GM21576 (cell line): Measurements from ENCODE around the gene SLC24A3.

ENCODE experiments used
- ATAC-seq: cut with Tn5 transposase; IDR thresholded peaks from one replicate; pipeline ENCODE4 v1.9.1; 2021; ENCODE audit warnings: mild to moderate bottlenecking, moderate library complexity; ENCODE audit not compliant: unreplicated experiment

SLC24A3 gene

DNA sequence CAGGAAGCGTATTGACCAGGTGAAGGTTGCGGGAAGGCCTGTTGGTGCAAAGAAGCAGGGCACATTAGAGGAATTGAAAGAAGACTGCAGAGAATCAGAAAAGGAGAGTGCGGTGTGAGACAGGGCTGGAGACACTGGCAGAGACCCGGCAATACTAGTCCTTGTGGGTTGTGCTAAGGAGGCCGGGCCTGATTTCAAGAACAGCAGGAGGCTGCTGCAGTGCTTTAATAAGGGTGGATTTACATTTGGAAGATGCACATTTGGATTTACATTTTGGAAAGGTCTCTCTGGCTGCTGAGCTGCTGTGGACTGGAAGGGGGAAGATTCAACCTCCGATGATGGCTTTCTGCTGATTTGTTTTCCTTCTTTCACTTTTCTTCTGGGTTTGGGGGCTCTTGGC, 167.8 kb downstream of the SLC24A3 start:
- ATAC-seq: no peak

DNA sequence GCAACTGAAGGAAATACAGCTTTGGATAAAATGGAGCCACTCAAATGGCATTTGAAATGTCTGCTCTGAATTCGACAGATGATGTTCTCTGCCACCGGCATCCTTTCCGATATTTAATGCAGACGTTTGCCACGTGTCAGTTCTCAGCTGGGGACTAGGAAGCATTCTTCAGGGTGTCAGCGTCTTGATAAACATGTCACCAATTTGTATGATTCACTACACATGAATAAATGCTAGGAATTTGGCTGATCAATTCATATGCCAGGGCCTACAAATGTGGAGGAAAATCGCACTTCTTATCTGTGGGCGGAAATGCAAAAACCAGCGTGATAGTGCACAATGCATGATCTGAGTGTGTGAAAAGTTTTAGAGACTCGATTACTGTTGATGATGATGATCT, 169.5 kb downstream of the SLC24A3 start:
- no peak for ATAC-seq

DNA sequence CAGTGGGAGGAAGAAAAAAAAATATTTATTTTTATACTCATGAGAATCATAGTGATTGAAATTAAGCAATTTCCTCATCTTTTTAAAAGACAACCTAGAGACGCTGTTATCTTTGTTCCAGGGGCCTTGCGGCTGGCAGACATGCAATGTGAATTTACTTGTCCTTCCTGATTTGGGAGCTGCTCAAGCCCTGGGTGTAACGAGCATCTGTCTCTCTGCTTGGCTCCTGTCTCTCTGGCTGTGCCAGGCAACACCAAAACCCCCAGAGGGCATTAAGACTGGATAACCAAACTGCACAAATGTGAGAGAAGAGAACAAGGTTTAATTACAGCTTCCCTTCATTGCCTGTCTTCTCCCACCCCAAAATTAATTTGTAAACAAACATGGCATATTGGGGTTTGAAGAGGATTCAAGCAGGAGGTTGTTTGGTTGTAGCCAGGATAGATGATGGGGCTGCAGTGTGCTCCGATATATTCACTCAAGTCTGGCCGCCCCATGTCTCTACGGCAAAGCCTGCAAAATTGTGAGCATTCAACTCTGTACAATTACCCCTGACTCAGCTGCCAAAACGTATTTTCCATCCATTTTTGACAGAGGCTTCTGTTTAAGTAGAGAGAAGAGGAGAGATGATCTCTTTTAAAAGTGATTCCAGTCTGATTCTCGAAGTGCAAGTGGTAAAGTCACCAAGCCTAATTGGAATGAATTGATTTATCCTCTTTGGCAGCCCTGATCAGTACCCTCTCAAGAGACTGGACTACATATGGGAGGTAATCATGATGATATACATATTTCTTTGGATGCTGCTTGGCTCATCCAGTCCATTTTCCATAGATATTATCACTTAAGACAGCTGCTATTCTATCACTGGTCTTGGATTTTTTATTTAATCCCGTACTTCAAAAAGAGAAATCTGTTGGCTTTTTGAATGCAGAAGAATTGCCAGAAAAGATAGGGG, 170.2 kb downstream of the SLC24A3 start:
- ATAC-seq: no peak

DNA sequence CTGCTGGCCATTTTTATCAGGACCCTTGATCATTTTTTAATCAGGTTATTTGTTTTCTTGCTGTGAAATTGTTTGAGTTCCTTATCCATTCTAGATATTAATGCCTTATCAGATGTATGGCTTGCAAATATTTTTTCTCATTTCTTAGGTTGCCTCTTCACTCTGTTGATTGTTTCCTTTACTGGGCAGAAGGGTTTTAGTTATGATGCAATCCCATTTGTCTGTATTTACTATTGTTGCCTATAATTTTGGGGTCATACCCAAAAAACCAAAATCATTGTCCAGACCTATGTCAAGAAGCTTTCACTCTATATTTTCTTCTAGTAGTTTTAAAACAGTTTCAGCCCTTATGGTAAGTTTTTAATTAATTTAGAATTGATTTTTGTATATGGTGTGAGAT, 172.5 kb downstream of the SLC24A3 start:
- ATAC-seq: no peak

DNA sequence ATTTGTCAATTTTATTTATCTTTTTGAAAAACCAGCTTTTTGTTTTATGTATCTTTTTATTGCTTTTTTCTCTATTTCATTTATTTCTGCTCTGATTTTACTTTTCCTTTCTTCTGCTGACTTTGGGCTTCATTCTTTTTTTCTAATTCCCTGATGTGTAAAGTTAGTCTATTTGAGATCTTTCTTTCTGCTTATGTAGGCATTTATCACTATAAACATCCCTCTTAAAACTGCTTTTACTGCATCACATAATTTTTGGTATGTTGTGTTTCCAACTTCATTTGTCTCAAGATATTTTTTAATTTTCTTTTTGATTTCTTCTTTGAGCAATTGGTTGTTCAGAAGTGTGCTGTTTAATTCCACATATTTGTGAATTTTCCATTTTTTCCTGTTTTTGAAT, 174.8 kb downstream of the SLC24A3 start:
- ATAC-seq: no peak

DNA sequence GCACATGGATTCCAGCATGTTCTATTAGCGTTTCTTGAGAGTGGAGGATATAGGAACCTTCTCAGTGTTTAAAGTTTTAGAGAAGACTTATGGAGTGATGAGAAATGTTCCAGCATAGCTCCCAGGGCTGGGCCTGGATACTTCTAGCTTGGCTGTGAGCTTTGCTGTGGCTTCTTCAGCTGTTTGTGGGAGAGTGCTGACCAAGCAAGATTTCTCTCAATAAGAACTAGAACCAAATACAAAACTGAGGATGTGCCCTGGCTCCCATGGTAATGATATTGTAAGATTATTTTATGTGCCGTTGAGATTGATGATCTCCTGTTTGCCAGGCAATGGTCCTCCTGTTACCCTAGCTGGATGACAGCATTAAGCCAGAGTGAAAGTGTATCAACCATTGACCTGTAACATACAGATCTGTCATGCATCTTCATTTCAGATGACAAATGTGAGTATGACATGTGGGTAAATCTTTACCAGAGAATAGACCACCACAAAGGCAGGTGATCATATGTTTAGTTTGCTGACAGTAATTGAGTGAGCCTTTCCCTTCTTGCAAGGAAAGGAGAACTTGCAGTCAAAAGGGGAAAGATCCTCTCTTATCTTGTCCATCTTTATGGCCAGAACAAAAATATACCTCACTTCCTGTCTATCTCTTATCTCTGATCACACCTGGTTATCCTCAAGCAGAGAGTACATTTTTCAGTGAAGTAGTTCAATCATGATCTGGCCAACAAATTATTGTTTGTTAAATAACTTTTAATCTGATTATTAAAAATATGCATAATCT, 180.1 kb downstream of the SLC24A3 start:
- no peak for ATAC-seq

DNA sequence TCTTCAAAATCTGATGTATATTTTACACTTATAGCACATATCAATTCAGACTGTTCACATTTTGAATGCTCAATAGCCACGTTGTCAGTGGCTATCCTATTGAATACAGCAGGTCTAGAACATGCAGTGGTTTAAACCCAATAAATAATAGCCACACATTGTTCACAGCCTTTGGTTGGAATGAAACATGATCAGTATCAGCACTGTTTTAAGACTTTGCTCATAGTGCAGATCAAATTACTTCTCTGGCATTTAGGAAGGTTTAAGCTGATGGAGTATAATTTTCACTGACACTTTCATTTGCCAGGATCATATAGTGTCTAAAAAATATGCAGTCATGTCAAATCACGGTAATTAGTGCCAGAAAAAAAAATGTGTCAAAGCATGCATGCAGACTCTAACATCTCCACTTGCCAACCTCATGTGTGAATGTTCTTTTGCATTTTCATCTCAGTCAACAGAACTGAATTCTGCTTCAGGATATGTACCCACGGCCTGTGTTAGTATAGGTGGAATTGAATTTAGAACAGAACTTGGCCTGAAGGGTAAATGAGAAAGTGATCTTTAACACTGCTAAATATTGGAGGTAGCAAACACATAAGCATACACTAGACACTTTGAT, 184.1 kb downstream of the SLC24A3 start:
- no peak for ATAC-seq

DNA sequence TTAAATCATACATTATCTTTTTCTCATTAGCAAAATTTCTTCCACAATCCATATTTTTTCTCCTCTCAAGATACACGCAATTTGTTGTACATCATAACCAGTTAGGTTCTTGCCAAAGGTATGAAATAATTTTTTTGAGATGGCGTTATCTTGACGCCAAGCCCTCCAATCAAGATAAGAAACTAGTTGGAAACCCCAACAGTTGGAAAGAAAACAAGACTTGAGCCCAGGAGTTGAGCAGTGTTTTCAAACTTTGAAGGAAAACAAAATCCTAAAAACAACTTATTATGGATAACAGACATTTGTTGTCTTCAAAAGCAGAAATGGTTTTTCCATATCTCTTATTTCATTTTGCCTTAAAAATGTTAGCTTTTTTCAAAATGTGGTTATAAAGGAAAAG, 184.8 kb downstream of the SLC24A3 start:
- no peak for ATAC-seq

DNA sequence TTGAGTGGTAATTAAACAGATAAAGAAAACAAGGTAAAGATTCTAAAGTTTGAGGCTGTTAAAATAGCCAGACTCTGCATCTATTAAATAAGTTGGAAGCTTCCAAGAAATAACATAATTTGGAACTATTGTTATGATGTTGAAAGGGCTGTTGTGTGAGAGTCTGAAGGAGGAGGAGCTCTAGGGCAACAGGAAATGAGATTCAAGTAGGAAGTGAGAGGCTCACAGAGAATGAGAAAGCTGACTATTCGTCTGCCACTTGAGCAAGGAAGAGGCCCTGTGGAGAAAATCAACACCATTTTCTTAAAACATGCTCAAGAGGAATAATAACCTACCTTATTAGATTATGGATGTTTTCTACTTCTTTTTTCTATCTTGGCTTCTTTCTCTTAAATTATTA, 185.2 kb downstream of the SLC24A3 start:
- no peak for ATAC-seq

DNA sequence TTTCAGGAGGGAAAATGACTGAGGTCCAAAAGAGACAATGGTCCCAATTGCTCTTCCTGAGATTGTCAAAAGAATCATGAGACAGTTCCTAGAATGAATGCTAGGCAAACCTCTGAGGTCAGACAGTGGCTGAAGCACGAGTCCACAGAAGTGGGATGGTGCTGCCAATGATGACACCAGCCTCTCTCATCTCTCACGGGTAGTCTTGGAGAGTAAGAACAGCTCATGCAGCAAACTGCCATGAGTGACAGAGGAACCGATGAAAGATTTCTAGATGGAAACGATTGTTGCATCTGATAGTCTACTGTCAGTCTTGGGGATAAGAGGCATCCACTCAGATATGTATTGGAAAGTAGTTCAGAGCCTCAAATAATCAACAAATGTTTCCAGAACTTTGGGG, 188.7 kb downstream of the SLC24A3 start:
- no peak for ATAC-seq

DNA sequence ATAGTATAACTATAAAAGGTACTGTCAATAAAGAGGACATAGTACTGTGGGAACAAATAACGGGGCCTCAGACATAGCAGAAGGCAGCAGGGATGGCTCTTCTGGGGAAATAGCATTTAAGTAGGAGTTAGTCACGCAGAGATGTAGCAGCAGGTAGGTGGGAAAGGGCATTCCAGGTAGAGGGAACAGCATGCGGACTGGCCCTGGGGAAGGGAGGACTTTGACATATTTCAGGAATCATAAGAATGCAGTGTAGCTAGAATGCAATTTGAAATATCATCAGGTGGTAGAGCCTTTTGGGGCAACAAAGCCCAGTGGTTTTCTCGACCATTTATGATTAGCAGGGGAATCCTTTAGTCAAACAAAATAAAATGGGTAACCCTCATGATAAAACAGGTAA, 191.1 kb downstream of the SLC24A3 start:
- no peak for ATAC-seq

DNA sequence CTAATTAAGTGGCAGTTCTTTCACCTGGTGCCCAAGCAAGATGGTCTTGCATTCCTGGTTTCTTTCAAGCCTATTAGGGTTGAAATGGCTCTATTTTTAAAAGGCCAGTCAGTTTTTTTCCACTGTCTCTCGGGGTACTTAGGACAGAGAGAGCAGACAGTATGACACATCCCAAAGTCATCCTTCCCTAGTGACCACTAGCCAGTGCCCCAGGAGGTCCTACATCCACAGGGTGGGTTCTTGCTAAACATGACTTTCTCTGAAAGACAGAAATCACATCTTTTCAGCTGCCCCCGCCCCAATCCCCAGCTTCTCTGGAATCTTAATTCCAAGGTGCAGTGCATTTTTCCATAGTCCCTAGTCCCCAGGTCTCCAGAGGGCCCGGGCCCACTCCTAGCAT, 192.4 kb downstream of the SLC24A3 start:
- no peak for ATAC-seq

DNA sequence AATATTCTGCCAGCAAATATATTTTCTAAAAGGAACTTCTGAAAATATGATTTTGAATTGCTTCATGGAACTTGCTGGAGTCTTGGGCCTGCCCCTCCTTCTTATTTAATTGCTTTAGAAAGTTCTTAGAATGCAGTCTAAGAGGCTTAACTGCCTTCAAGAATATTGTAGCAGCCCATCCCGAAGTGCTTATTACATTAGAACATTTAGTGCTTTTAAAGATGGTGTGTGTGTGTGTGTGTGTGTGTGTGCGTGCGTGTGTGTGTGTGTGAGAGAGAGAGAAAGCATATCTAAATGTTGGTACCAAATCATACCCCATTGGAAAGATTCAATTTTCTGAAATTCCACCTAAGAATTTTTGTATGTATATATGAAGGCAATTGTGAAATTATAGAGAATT, 193.5 kb downstream of the SLC24A3 start:
- no peak for ATAC-seq

DNA sequence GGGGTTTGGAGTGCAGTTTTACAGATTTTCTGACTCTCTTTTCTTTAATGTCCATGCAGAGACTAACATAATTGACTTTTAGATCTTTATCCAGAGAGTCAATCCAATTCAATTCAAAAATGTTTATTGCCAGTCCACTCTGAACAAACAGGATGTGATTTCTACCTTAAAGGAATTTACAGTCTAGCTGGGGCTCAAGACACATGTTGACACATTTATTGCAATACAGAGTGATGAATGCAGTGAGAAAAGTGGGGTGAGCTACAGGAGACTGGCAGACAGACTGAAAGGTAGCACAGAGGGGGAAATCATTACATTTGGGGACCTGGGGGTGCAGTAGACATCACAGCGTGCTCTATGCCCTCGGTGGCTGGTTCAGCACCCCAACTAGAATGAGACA, 193.9 kb downstream of the SLC24A3 start:
- no peak for ATAC-seq

DNA sequence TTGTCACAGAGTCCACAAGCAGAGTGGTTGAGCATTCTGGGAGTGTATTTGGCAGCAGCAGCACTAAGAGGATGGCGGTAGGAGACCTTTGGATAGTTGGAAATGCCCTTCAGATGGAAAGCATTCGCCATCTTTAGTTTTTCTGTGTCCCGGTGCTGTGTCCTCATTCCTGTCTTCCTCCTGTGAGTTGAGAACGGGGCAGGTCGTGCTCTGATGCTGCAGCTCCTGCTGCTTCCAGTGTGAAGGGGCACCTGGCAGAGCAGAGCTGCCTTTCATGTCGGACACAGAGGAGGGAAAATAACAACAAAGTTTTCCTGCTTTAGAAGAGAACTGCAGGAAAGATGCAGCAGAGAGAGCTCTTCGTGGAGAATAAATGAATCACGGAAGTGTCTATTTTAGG, 194.8 kb downstream of the SLC24A3 start:
- no peak for ATAC-seq

DNA sequence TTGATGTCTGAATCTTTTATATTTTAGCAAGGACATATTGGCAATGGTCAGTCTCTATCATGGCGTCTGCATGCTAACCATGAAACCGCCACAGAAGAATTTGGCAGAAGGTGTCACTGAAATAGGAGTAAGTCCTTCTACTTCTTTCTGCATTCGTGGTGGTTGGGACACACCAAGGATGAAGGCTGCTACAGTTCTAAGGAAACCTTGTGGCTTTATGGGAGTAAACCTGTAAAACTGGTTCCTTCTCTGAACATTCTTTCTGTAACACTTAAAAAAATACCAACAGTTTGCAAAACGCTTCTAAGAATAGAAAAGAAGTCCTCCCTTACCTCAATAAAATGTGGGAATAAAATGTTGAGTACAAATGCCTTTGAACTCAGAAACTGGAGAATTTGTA, 195.3 kb downstream of the SLC24A3 start:
- no peak for ATAC-seq

DNA sequence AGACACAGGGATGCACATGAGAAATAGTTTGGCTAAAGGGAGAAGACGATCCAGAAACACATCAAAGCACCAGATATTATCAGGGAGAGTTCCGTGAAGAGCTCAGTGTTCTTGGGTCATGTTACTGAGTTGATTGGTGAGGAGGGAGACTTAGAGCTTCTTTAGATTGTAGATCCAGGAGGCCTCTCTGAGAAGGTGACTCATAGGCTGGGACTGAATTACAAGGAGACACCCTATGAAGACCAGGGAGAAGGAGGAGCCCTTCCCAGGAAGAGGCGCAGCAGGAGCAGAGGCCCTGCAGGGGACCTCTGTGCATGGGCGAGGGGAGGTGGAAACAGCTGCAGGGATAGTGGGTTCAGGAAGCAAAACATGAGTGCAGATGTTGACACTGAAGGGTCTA, 196.5 kb downstream of the SLC24A3 start:
- no peak for ATAC-seq

DNA sequence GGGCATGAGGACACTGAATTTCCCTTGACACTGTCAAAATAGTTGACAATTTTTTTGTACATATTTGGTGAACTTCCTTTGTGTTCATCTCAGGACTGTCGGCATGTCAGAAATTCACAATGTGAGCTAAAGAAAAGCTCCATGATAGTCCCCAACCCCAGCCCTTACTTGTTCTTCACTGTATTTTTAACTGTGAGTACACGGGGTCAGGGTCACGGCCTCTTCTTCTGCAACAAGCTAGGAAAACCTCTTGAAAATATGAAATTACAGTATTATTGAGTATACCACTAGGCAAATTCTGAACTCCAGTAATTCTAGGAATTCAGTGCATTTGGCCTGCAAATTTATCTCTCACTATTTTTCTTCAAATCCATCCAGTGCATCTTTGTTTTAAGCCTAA, 199.4 kb downstream of the SLC24A3 start:
- no peak for ATAC-seq

DNA sequence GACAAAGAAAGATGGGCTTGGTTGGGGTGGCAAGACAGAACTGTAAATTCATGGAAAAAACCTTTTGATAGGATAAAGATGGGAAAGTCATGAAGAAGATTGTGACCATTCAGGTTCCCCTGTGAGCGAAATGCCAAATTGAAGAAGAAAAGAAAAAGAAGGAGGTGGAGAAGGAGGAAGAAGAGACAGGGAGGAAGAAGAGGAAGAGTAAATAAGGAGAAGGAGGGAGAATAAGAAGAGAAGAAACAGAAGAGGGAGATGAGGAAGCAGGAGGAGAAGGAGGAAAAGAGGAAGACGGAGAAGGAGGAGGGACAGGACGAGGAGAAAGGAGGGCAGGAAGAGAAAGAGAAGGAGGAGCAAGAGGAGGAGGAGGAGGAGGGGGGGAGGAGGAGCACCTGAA, 199.8 kb downstream of the SLC24A3 start:
- no peak for ATAC-seq

DNA sequence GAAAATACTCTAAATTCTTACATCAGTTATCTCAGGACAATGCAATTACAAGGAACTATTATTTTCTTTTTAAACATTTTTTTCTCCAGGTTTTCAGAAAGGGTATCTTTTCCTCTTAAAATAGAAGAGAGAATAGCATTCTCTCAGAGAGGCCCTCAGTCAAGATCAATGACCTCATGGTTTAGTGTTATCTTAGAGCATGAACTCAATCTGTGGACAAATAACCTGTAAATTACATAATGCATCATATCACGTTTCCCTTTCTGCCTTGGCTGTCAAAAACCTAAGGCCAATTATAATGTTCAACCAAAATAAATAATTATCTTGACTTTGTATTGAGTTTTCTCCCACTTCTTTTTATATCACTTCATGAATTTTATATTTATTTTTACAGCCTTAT, 202.2 kb downstream of the SLC24A3 start:
- no peak for ATAC-seq

DNA sequence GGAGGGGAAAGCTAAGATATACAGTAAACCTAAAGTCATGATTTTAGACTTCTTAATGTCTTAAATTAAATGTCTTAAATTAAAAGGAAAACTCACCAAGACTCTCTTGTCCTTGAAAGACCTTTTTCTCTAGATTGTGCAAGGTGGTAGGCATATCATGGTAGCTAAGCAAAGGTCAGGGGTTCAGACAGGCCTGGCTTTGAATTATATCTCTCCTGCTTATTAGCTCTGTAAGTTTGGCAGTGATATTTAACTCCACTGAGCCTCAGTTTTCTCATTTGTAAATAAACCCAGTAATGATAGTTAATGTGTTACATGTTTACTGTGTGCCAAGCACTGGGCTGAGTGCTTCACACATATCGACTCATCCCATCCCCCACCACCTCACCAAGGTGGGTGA, 203.3 kb downstream of the SLC24A3 start:
- ATAC-seq: no peak

DNA sequence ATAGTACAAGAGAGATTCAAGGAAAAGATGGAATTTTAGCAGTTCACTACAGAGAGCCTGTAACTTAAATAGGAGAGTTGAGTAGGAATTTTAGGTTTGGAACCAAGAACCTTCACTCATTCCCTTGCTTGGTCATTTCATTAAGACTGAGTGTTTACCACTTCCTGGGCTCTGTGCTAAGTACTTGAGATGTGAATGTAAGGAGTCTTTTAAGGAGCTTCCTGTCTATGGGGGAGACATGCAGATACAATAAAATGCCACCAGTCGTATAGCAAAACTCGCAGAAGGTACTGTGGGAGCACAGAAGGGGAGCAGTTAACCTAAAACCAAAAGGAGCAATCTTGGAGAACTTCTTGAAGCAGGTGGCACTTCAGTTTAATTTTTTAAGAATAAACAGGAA, 204.2 kb downstream of the SLC24A3 start:
- no peak for ATAC-seq
